GM12873 (cell line): ENCODE results near the gene IFI27L1.
A peak's percentile ranks its signal among the peaks of the same experiment; 100 is the strongest.

ENCODE experiments used
- CTCF ChIP-seq: IDR thresholded peaks from 2 replicates; pipeline ENCODE4 v1.5.1; 2012; ENCODE audit warnings: low read depth, mild to moderate bottlenecking, moderate library complexity, low read length, control low read depth; ENCODE audit not compliant: insufficient read depth; ENCODE audit errors: missing control alignments

The IFI27L1 gene

DNA sequence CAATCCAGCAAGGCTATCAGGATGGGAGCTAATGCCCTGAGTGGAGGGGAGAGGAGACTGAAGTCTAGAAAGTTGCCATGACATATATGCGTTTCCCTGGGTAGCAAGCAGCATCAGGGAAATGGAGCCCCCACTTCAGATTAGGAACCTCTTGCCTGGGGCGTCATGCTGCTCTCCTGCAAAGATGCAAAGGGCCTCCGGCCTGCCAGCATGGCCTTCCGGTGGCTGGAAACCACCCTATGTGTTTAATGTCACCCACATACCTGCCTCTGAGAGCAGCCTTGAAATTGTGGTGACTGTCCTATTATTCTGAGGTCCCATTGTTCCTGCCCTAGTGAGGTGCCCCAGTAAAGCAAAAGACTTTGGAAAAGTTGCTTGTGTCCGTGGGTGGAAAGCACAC is 58.3 kb downstream of the IFI27L1 start:
- TF ChIP-seq CTCF = no peak

GRCh38 chr14:94142247-94142646 is 61.1 kb downstream of the IFI27L1 start:
- no peak for TF ChIP-seq CTCF

DNA sequence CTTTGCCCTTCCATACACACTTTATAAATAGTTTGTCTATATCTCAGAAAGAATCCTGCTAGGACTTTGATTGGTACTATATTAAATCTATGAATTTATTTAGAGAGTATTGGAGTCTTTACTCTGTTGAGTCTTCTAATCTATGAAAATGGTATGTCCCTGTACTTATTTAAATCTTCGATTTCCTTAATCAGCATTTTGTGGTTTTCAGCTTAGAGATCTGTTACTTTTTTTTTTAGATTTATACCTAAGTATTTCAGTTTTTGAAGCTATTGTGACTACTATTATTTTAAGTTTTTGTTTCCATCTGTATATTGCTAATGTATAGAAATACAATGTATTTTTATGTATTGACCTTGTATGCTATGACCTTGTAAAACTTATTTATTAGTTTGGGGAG is 61.7 kb downstream of the IFI27L1 start:
- no peak for TF ChIP-seq CTCF

DNA sequence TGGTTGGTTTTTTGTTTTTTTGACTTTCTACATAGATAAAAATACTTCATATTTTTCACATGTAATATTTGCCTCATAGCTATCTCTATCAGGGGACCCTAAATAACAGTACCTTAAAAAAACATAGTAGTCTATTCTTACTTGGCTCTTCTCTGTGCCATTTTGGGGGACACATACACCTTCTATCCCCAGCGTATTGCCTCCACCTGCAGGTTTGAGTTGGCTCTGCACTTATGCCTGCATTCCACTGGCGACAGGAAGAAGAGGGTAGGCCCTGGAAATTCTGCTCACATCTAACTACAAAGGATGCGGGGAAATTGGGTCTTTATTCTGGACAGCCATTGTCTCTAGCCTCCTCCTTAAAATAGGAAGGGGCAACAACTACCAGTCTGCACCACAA is 62.1 kb downstream of the IFI27L1 start:
- peak; percentile 49 for TF ChIP-seq CTCF

DNA sequence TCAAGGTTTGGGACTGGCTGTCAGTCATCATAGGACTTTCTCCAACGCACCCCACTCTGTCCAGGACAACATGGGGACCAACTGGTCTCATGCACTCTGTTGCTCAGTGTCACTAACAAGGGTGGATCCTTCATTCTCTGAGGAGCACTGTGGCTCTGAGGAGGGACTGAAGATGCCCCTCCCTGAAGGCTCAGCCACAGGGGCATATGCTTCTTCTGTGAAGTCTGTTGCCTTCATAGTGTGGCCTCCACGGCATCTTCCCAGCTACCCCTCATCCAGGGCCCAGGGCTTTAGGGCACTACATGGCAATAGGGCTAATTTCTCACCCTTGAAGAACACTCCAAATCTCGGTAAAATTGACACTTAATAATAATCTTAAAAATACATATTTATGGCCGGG is 62.6 kb downstream of the IFI27L1 start:
- TF ChIP-seq CTCF = no peak

DNA sequence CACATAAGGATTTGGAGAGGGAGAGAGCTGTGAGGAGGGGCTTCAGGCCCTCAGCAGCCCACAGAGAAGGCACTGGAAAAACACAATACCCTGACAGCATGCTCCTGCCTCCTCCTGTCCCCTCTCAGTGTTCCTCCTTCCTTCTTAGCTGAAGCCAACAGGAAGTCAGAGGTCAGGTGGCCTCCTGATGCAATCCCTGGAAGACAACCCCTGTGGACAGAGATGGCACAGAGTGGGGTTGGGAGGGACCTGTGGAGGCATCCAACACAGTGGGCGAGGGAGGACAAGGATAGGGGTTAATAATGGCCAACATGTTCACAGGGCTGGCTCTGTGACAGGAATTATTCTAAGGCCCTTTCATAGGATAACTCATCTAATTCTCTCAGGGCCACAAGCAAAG is 63.7 kb downstream of the IFI27L1 start:
- TF ChIP-seq CTCF = no peak

DNA sequence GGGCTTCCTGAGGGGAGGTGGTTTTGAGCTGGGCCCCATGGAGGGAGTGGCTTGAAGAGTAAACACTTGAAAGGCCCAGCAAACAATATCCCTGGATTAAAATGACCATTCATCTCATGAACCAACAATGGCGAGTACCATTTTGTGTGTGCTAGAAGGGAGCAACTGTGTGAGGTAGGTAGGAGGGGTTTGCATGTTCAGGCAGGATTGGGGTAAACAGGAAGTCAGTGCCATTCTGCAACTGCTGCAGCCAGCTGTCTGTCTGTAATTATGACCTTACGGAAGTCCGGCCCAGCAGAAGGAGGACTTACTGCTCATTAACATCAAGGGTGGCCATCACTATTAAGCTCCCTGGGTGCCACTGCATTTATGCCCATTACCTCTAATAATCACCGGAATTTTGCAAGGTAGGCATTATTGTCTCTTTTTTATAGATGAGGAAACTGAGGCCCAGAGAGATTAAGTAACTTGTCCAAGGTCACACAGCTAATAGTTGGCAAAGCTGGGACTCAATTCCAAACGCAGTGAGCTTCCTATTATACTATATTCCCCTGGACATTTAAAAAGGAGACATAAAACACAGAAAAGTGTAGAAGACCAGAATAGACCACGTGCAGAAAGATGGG is 64.9 kb downstream of the IFI27L1 start:
- no peak for TF ChIP-seq CTCF
